Caco-2 (cell line): ENCODE results near the gene HSDL2. TPM values are rescaled to one million over a fixed set of nuclear protein-coding genes. Genes with fewer than 3 reads are reported as not detected.
"Not testable (repeated sequence)": the region's sequence is repeated elsewhere in the genome, so short reads cannot be mapped to it uniquely, and the experiment has no call there.

ENCODE experiments used
- BruUV-seq: library from RNA; stranded (reverse); fragments of 400-500 nt; replicated peaks from 2 replicates; lab custom pipeline; 2021; lab: Mats Ljungman, UMichigan
- CTCF ChIA-PET: fragments of 300-600 bp; sonication (Branson Sonifier 250); formaldehyde crosslinking; loops from one replicate; lab custom pipeline; 2022; ENCODE audit warnings: antibody characterized with exemption; lab: Charles Lee
- POLR2A ChIA-PET: fragments of 300-600 bp; sonication (Branson Sonifier 250); formaldehyde crosslinking; loops from one replicate; lab custom pipeline; 2022; ENCODE audit warnings: antibody characterized with exemption; lab: Charles Lee
- DNase-seq, 2 experiments: peaks; one replicate each; pipeline versions ENCODE4 v3.0.0 to v3.0.0-alpha.2; 2020 to 2022
- H3K27me3 ChIP-seq: replicated peaks from 2 replicates; pipeline ENCODE4 v1.6.0; 2011; ENCODE audit warnings: low read length; ENCODE audit not compliant: control insufficient read depth, insufficient read depth
- H3K36me3 ChIP-seq: 2 replicates; pipeline ENCODE4 v1.5.1; 2011; ENCODE audit warnings: low read length; ENCODE audit not compliant: control insufficient read depth, insufficient read depth
- H3K4me1 ChIP-seq: fragments of 250-450 bp; sonication (Bioruptor Pico); 2 replicates; pipeline ENCODE4 v1.5.1; 2020; ENCODE audit warnings: mild to moderate bottlenecking
- H3K4me3 ChIP-seq: 2 replicates; pipeline ENCODE4 v1.5.1; 2011; ENCODE audit warnings: low read depth, mild to moderate bottlenecking, control low read depth, low read length
- H3K9me3 ChIP-seq: fragments of 250-450 bp; sonication (Bioruptor Pico); 2 replicates; pipeline ENCODE4 v1.5.1; 2020; ENCODE audit warnings: mild to moderate bottlenecking, moderate library complexity
- H3K27ac Mint-ChIP-seq: one replicate; pipeline ENCODE4 v1.8.0; 2022; ENCODE audit warnings: mixed read lengths; ENCODE audit not compliant: unreplicated experiment
- H3K27me3 Mint-ChIP-seq: one replicate; pipeline ENCODE4 v1.8.0; 2022; ENCODE audit warnings: mixed read lengths; ENCODE audit not compliant: insufficient read depth, unreplicated experiment
- H3K36me3 Mint-ChIP-seq: one replicate; pipeline ENCODE4 v1.8.0; 2022; ENCODE audit warnings: mild to moderate bottlenecking, mixed read lengths; ENCODE audit not compliant: insufficient read depth, unreplicated experiment
- H3K4me1 Mint-ChIP-seq: one replicate; pipeline ENCODE4 v1.8.0; 2022; ENCODE audit warnings: low read depth, mixed read lengths; ENCODE audit not compliant: unreplicated experiment
- H3K4me3 Mint-ChIP-seq: one replicate; pipeline ENCODE4 v1.8.0; 2022; ENCODE audit warnings: mild to moderate bottlenecking, moderate library complexity, mixed read lengths; ENCODE audit not compliant: unreplicated experiment
- H3K9me3 Mint-ChIP-seq: one replicate; pipeline ENCODE4 v1.8.0; 2022; ENCODE audit warnings: mixed read lengths; ENCODE audit not compliant: unreplicated experiment
- CTCF ChIP-seq, 2 experiments: fragments of 200-600 bp in 1 of 2; IDR thresholded peaks; 1 replicate in 1 of 2; 2 replicates in 1 of 2; pipeline versions ENCODE4 v1.5.1 to v1.8.0; 2011 to 2022; ENCODE audit warnings: antibody characterized with exemption in 1 of 2, control low read depth in 1 of 2, inconsistent platforms in 1 of 2, low read depth in 1 of 2, low read length in 1 of 2, mild to moderate bottlenecking in 1 of 2, moderate library complexity in 1 of 2; ENCODE audit not compliant: insufficient read depth in 1 of 2, severe bottlenecking in 1 of 2, unreplicated experiment in 1 of 2
- intact Hi-C: fragments of 100-400 bp; cut with micrococcal nuclease; formaldehyde crosslinking; loops from one replicate; pipeline ENCODE4 v1.10.0; 2022; ENCODE audit not compliant: unreplicated experiment
- total RNA-seq: library from RNA; stranded (reverse); gene quantifications from 2 replicates; pipeline ENCODE4 v1.2.3, GENCODE V29; 2022

HSDL2 gene
- total RNA-seq, 1 experiment from 2014 or later: 134 TPM

- no peak overlapping the region for H3K4me3 ChIP-seq
- intact Hi-C loops: no loop called here
- POLR2A ChIA-PET: no interaction called here
- H3K9me3 ChIP-seq: peaks cover 39% of the 10 kb centered on the region
- H3K27me3 ChIP-seq: no peaks in the 10 kb centered on the region
- Mint-ChIP-seq H3K9me3 (peaks cover 32% of the 10 kb centered on the region), H3K36me3 (no peaks in the 10 kb centered on the region), H3K27me3 (no peaks in the 10 kb centered on the region), H3K27ac (no peak overlapping the region), H3K4me1 (no peaks in the 10 kb centered on the region), H3K4me3 (no peak overlapping the region)
- DNase-seq: no peak
- BruUV-seq: no TSS peak
- H3K4me1 ChIP-seq: no peaks in the 10 kb centered on the region
- TF ChIP-seq CTCF (IDR thresholded peaks at IDR 0.05; ENCODE audit: insufficient read depth in 1 of 2, low read depth in 1 of 2, low read length in 1 of 2, severe bottlenecking in 1 of 2, unreplicated experiment in 1 of 2): no peak
- H3K36me3 ChIP-seq: no peaks in the 10 kb centered on the region; the same call in 1 of the 2 replicates
- CTCF ChIA-PET: no interaction called here
These were observed 8.8 kb upstream of the HSDL2 start for GRCh38 chr9:112371060-112371459.

GRCh38 chr9:112373666-112374065 is 6.2 kb upstream of the HSDL2 start:
- DNase-seq, BruUV-seq, H3K27me3 Mint-ChIP-seq, H3K4me1 Mint-ChIP-seq, intact Hi-C loops, H3K4me3 ChIP-seq, H3K36me3 ChIP-seq, H3K36me3 Mint-ChIP-seq, H3K4me3 Mint-ChIP-seq, H3K27ac Mint-ChIP-seq, CTCF ChIA-PET, H3K27me3 ChIP-seq, POLR2A ChIA-PET: not testable (repeated sequence)
- Histone ChIP-seq H3K9me3 (peaks cover 19% of the 10 kb centered on the region), H3K4me1 (peaks cover 17% of the 10 kb centered on the region)
- H3K9me3 Mint-ChIP-seq: peaks cover 32% of the 10 kb centered on the region

GRCh38 chr9:112374232-112374631 is 5.7 kb upstream of the HSDL2 start:
- POLR2A ChIA-PET, H3K4me1 Mint-ChIP-seq, DNase-seq, BruUV-seq, intact Hi-C loops, H3K4me3 ChIP-seq, CTCF ChIA-PET, H3K27me3 Mint-ChIP-seq, H3K36me3 Mint-ChIP-seq, H3K36me3 ChIP-seq, H3K4me3 Mint-ChIP-seq, H3K27ac Mint-ChIP-seq, H3K27me3 ChIP-seq: not testable (repeated sequence)
- H3K9me3 Mint-ChIP-seq: peaks cover 29% of the 10 kb centered on the region
- H3K9me3 ChIP-seq: peaks cover 17% of the 10 kb centered on the region
- peaks cover 17% of the 10 kb centered on the region for H3K4me1 ChIP-seq

- Mint-ChIP-seq H3K4me3 (no peak overlapping the region), H3K36me3 (peaks cover 18% of the 10 kb centered on the region), H3K27me3 (no peaks in the 10 kb centered on the region), H3K27ac (no peak overlapping the region), H3K9me3 (peaks cover 18% of the 10 kb centered on the region), H3K4me1 (peaks cover 8% of the 10 kb centered on the region)
- ChIA-PET POLR2A (no interaction called here), CTCF (no interaction called here)
- Histone ChIP-seq H3K4me1 (peaks cover 17% of the 10 kb centered on the region), H3K4me3 (no peak overlapping the region), H3K9me3 (peaks cover 11% of the 10 kb centered on the region), H3K36me3 (no peaks in the 10 kb centered on the region; the same call in none of the 2 replicates), H3K27me3 (no peaks in the 10 kb centered on the region)
- DNase-seq: no peak
- intact Hi-C loops: no loop called here
- TF ChIP-seq CTCF (IDR thresholded peaks at IDR 0.05; ENCODE audit: insufficient read depth in 1 of 2, low read depth in 1 of 2, low read length in 1 of 2, severe bottlenecking in 1 of 2, unreplicated experiment in 1 of 2): no peak
- BruUV-seq: no TSS peak
These were observed 4.5 kb upstream of the HSDL2 start for GRCh38 chr9:112375361-112375760.
